ENCODE measurements around the gene GIMAP5.

- TF ChIP-seq, protein P1, sequence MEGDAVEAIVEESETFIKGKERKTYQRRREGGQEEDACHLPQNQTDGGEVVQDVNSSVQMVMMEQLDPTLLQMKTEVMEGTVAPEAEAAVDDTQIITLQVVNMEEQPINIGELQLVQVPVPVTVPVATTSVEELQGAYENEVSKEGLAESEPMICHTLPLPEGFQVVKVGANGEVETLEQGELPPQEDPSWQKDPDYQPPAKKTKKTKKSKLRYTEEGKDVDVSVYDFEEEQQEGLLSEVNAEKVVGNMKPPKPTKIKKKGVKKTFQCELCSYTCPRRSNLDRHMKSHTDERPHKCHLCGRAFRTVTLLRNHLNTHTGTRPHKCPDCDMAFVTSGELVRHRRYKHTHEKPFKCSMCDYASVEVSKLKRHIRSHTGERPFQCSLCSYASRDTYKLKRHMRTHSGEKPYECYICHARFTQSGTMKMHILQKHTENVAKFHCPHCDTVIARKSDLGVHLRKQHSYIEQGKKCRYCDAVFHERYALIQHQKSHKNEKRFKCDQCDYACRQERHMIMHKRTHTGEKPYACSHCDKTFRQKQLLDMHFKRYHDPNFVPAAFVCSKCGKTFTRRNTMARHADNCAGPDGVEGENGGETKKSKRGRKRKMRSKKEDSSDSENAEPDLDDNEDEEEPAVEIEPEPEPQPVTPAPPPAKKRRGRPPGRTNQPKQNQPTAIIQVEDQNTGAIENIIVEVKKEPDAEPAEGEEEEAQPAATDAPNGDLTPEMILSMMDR (IDR thresholded peaks at IDR 0.05), result no peak
- no peak for TF ChIP-seq ZFX (IDR thresholded peaks at IDR 0.05; ENCODE audit: borderline replicate concordance)
Observed at GRCh38 chr7:150759479-150759878, 22.3 kb downstream of the GIMAP5 start.

Data from 22Rv1 (cell line).